K562 (cell line): ENCODE results near the gene PLD1. TPM values are rescaled to one million over a fixed set of nuclear protein-coding genes. Genes with fewer than 3 reads are reported as not detected.

ENCODE experiments used
- ATAC-seq: fragments of 200-7000 bp; cut with Tn5 transposase; 3 replicates; pipeline ENCODE4 v1.9.1; 2020; ENCODE audit warnings: moderate library complexity
- BruUV-seq: library from RNA; stranded (reverse); fragments of 400-500 nt; replicated peaks from 2 replicates; lab custom pipeline; 2021; lab: Mats Ljungman, UMichigan
- CTCF ChIA-PET: fragments of 300-600 bp; formaldehyde crosslinking; extraction: SDS; loops from one replicate; lab custom pipeline; 2021; ENCODE audit warnings: low intra/inter-chr PET ratio; lab: Yijun Ruan, JAX
- POLR2A ChIA-PET: fragments of 300-600, 350-650 bp; sonication (Branson Sonifier 250); formaldehyde crosslinking; extraction: SDS; loops from one replicate; lab custom pipeline; 2021; ENCODE audit warnings: antibody characterized with exemption, inconsistent platforms; lab: Yijun Ruan, JAX
- DNase-seq, 4 experiments: peaks; one replicate each; pipeline versions ENCODE4 v3.0.0 to v3.0.0-alpha.2; 2011 to 2018; ENCODE audit warnings: low spot score in 3 of 4, mixed read lengths in 3 of 4; ENCODE audit errors: extremely low read depth in 1 of 4
- FAIRE-seq: peaks from 2 replicates; lab custom pipeline; 2011; peaks lifted over from hg19 to GRCh38; lab: Jason Lieb, UNC
- H2AFZ ChIP-seq: 2 replicates; pipeline ENCODE4 v1.6.0; 2011; ENCODE audit warnings: low read depth, low read length, control low read depth, inconsistent platforms
- H3K27ac ChIP-seq: fragments of 200-600 bp; 3 replicates; pipeline ENCODE4 v1.8.0; 2011; ENCODE audit warnings: low read depth, mild to moderate bottlenecking, control low read depth, inconsistent platforms, low read length, moderate library complexity, mixed read lengths; ENCODE audit errors: extremely low read depth
- H3K27me3 ChIP-seq, 2 experiments: fragments of 300-600 bp in 1 of 2; 2 replicates in 1 of 2; 3 replicates in 1 of 2; pipeline versions ENCODE4 v1.6.0 to v1.8.0; 2011; ENCODE audit warnings: inconsistent platforms in 2 of 2, low read length in 2 of 2, mild to moderate bottlenecking in 1 of 2, mixed read lengths in 1 of 2, moderate library complexity in 1 of 2; ENCODE audit not compliant: control insufficient read depth in 2 of 2, insufficient read depth in 2 of 2
- H3K36me3 ChIP-seq: fragments of 300-600 bp; 3 replicates; pipeline ENCODE4 v1.8.0; 2011; ENCODE audit warnings: mild to moderate bottlenecking, low read length, inconsistent platforms; ENCODE audit not compliant: control insufficient read depth, insufficient read depth
- H3K4me1 ChIP-seq, 2 experiments: fragments of 200-600 bp in 1 of 2; replicated peaks in 1 of 2; 2 replicates in 1 of 2; 3 replicates in 1 of 2; pipeline versions ENCODE4 v1.5.1 to v1.8.0; 2011; ENCODE audit warnings: inconsistent platforms in 2 of 2, low read length in 2 of 2, mild to moderate bottlenecking in 1 of 2, mixed read lengths in 1 of 2, moderate library complexity in 1 of 2; ENCODE audit not compliant: control insufficient read depth in 2 of 2, insufficient read depth in 2 of 2
- H3K4me2 ChIP-seq: 2 replicates; pipeline ENCODE4 v1.6.1; 2011; ENCODE audit warnings: low read length, control low read depth, inconsistent platforms, mixed read lengths; ENCODE audit not compliant: insufficient read depth
- H3K4me3 ChIP-seq: fragments of 200-600 bp; sonication (generic), shearing (Covaris generic); 2 replicates; pipeline ENCODE4 v1.5.1; 2016; ENCODE audit warnings: control low read depth, inconsistent platforms
- H3K79me2 ChIP-seq: fragments of 200-600 bp; 3 replicates; pipeline ENCODE4 v1.8.0; 2011; ENCODE audit warnings: low read length, inconsistent platforms; ENCODE audit not compliant: control insufficient read depth, insufficient read depth
- H3K9ac ChIP-seq, 2 experiments: 2 replicates each; pipeline versions ENCODE4 v1.6.0 to v1.6.1; 2011; ENCODE audit warnings: low read depth in 2 of 2, low read length in 2 of 2, control low read depth in 1 of 2, inconsistent platforms in 1 of 2, mild to moderate bottlenecking in 1 of 2, mixed read lengths in 1 of 2; ENCODE audit not compliant: insufficient read depth in 1 of 2
- H3K9me1 ChIP-seq: one replicate; pipeline ENCODE4 v1.6.0; 2011; ENCODE audit warnings: inconsistent platforms, mild to moderate bottlenecking, low read length, moderate library complexity; ENCODE audit not compliant: control insufficient read depth, insufficient read depth
- H3K9me3 ChIP-seq: replicated peaks from 2 replicates; pipeline ENCODE4 v1.5.1; 2011; ENCODE audit warnings: low read depth, low read length, inconsistent platforms; ENCODE audit not compliant: control insufficient read depth, insufficient read depth
- H4K20me1 ChIP-seq: replicated peaks from 2 replicates; pipeline ENCODE4 v1.6.1; 2011; ENCODE audit warnings: low read length, inconsistent platforms, mixed read lengths; ENCODE audit not compliant: control insufficient read depth, insufficient read depth
- BCLAF1 ChIP-seq, 2 experiments: fragments of 450-650 bp in 1 of 2; IDR thresholded peaks; 2 replicates each; pipeline ENCODE4 v1.6.1; 2011 to 2017; ENCODE audit warnings: low read depth in 2 of 2, antibody characterized with exemption in 1 of 2, borderline replicate concordance in 1 of 2, low read length in 1 of 2, mild to moderate bottlenecking in 1 of 2, mixed read lengths in 1 of 2; ENCODE audit not compliant: control insufficient read depth in 1 of 2
- CBFB ChIP-seq: sonication (generic); formaldehyde crosslinking; IDR thresholded peaks from 2 replicates; pipeline ENCODE4 v1.4.0; 2020; ENCODE audit warnings: mild to moderate bottlenecking, missing genetic modification reagents
- ELK3 ChIP-seq: fragments of 450-650 bp; formaldehyde crosslinking; IDR thresholded peaks from 2 replicates; pipeline ENCODE4 v1.4.0; 2020; ENCODE audit warnings: mild to moderate bottlenecking
- FUS ChIP-seq: fragments of 200-400 bp; formaldehyde crosslinking; optimal IDR thresholded peaks from 2 replicates; pipeline ENCODE3; 2017; ENCODE audit warnings: low read depth, low read length
- HMG20A ChIP-seq: fragments of 450-650 bp; formaldehyde crosslinking; conservative IDR thresholded peaks from 2 replicates; pipeline ENCODE4 v1.4.0; 2020; ENCODE audit warnings: mild to moderate bottlenecking, mixed read lengths
- HNRNPK ChIP-seq: fragments of 200-400 bp; formaldehyde crosslinking; IDR thresholded peaks from one replicate; pipeline ENCODE4 v1.6.1; 2018; ENCODE audit warnings: mild to moderate bottlenecking, low read depth, low read length; ENCODE audit not compliant: poor library complexity, severe bottlenecking
- HNRNPUL1 ChIP-seq: fragments of 200-400 bp; formaldehyde crosslinking; IDR thresholded peaks from 2 replicates; pipeline ENCODE4 v1.6.1; 2017; ENCODE audit warnings: low read length
- KAT2B ChIP-seq: IDR thresholded peaks from one replicate; pipeline ENCODE4 v1.6.1; 2012; ENCODE audit warnings: low read depth, mild to moderate bottlenecking, control low read depth, inconsistent platforms, low read length, moderate library complexity
- PHB ChIP-seq: fragments of 250-450 bp; sonication (Bioruptor Pico); IDR thresholded peaks from 2 replicates; pipeline ENCODE4 v1.5.0; 2021
- PREB ChIP-seq: sonication (generic); formaldehyde crosslinking; IDR thresholded peaks from 2 replicates; pipeline ENCODE4 v1.8.1; 2023; ENCODE audit warnings: mild to moderate bottlenecking, missing genetic modification reagents
- RBBP5 ChIP-seq: fragments of 200-600 bp; sonication (generic); IDR thresholded peaks from 2 replicates; pipeline ENCODE4 v1.6.1; 2012; ENCODE audit warnings: borderline replicate concordance, mild to moderate bottlenecking, low read length, control low read depth, inconsistent platforms; ENCODE audit not compliant: insufficient read depth, poor library complexity, severe bottlenecking
- STAT5A ChIP-seq: IDR thresholded peaks from 2 replicates; pipeline ENCODE4 v1.6.1; 2012; ENCODE audit warnings: low read length, inconsistent platforms, borderline replicate concordance
- ZNF239 ChIP-seq: fragments of 250-450 bp; sonication (Bioruptor Pico); IDR thresholded peaks from 2 replicates; pipeline ENCODE4 v1.4.0; 2020; ENCODE audit warnings: mild to moderate bottlenecking
- ZNF263 ChIP-seq: sonication (generic); formaldehyde crosslinking; IDR thresholded peaks from 2 replicates; pipeline ENCODE4 v1.8.0; 2022; ENCODE audit warnings: mild to moderate bottlenecking, missing genetic modification reagents, borderline replicate concordance
- ZNF347 ChIP-seq: fragments of 450-650 bp; formaldehyde crosslinking; IDR thresholded peaks from 2 replicates; pipeline ENCODE4 v1.4.0; 2020; ENCODE audit warnings: low read depth, mild to moderate bottlenecking, moderate library complexity
- ZNF41 ChIP-seq: fragments of 250-450 bp; sonication (Bioruptor Pico); conservative IDR thresholded peaks from 2 replicates; pipeline ENCODE4 v1.4.0; 2020; ENCODE audit warnings: mild to moderate bottlenecking
- ZNF707 ChIP-seq: fragments of 250-450 bp; sonication (Bioruptor Pico); conservative IDR thresholded peaks from 2 replicates; pipeline ENCODE4 v1.8.0; 2022; ENCODE audit warnings: inconsistent platforms, mild to moderate bottlenecking, moderate library complexity
- WGBS: fragments of 100-300 bp; shearing (Covaris generic); methylation state at CpG from one replicate; pipeline ENCODE4 v1.1.6; 2016; ENCODE audit warnings: low coverage, mixed read lengths; ENCODE audit not compliant: insufficient coverage; ENCODE audit errors: missing lambda C conversion rate; 5-methylcytosine and 5-hydroxymethylcytosine counted together
- in situ Hi-C: fragments of 300-500 bp; cut with MboI; formaldehyde crosslinking; loops from 4 replicates; pipeline ENCODE4 v1.15.0; 2018; ENCODE audit warnings: inconsistent platforms, mixed read lengths
- intact Hi-C: fragments of 100-400 bp; cut with micrococcal nuclease; formaldehyde crosslinking; loops from 2 replicates; pipeline ENCODE4 v1.14.2; 2022
- polyA plus RNA-seq, 8 experiments: library from polyadenylated mRNA; depleted of rRNA in 4 of 8; stranded (reverse) in 5 of 8; unstranded in 3 of 8; fragments of >200 nt; fragmentation: Nextera tagmentation in 2 of 8; fragmentation: Illumina TruSeq in 1 of 8; extraction: Ambion mirVana in 2 of 8; extraction: Trizol in 1 of 8; gene quantifications; 2 replicates each; pipeline versions ENCODE4 v1.2.1 to v1.2.3, GENCODE V29; 2011 to 2014; ENCODE audit warnings: inconsistent platforms in 1 of 8, missing spikeins in 1 of 8
- total RNA-seq, 7 experiments: library from RNA; depleted of rRNA in 6 of 7; stranded (reverse); fragments of >200 nt in 6 of 7; fragmentation: Illumina TruSeq in 2 of 7; extraction: Trizol in 2 of 7; gene quantifications; 2 replicates each; pipeline versions ENCODE4 v1.2.1 to v1.2.3, GENCODE V29; 2011 to 2021; ENCODE audit warnings: low replicate concordance in 1 of 7

The PLD1 gene
- total and polyA plus RNA-seq, 9 of the 15 experiments (the other 6 are each of a cell fraction or from before 2014, with no cell fraction given), result 8.4 to 26.1 (median 18.6) TPM

GRCh38 chr3:171777596-171777995 is 32.7 kb downstream of the PLD1 start:
- Histone ChIP-seq H3K4me2 (no peak overlapping the region), H3K36me3 (no peaks in the 10 kb centered on the region), H3K27ac (no peak overlapping the region), H3K4me1 (no peaks in the 10 kb centered on the region), H2AFZ (no peak overlapping the region), H3K79me2 (no peaks in the 10 kb centered on the region; the same call in 2 of the 3 replicates), H3K4me3 (no peak overlapping the region), H3K9me3 (no peaks in the 10 kb centered on the region), H4K20me1 (no peaks in the 10 kb centered on the region), H3K9me1 (no peaks in the 10 kb centered on the region), H3K9ac (no peak overlapping the region), H3K27me3 (no peaks in the 10 kb centered on the region)
- 78% methylated on average over 4 of the region's 4 CpGs for WGBS
- CTCF ChIA-PET, result no interaction called here
- intact Hi-C loops, result no loop called here
- no TSS peak for BruUV-seq
- no peak for TF ChIP-seq ZNF239 (CRISPR knock-in tag)
- TF ChIP-seq RBBP5, result no peak
- no peak for TF ChIP-seq CBFB (CRISPR knock-in tag)
- no peak for TF ChIP-seq ZNF347 (CRISPR knock-in tag)
- TF ChIP-seq ZNF263 (CRISPR knock-in tag), result no peak
- no peak for TF ChIP-seq BCLAF1 (IDR thresholded peaks at IDR 0.05; ENCODE audit: borderline replicate concordance in 1 of 2, control insufficient read depth in 1 of 2, low read depth in 2 of 2, low read length in 1 of 2)
- no peak for TF ChIP-seq PREB (CRISPR knock-in tag)
- no peak for TF ChIP-seq ZNF41
- TF ChIP-seq STAT5A, result no peak
- no peak for TF ChIP-seq HNRNPUL1
- no peak for TF ChIP-seq PHB
- no peak for TF ChIP-seq HNRNPK
- TF ChIP-seq FUS, result no peak
- no peak for TF ChIP-seq ZNF707 (CRISPR knock-in tag)
- TF ChIP-seq HMG20A (CRISPR knock-in tag), result no peak
- TF ChIP-seq ELK3 (CRISPR knock-in tag), result no peak
- no peak for TF ChIP-seq KAT2B
- DNase-seq (no peak), ATAC-seq (no peak), FAIRE-seq (no peak)
- POLR2A ChIA-PET, result no interaction called here
- in situ Hi-C loops, result no loop called here
